ENCODE data around the gene PDPR. TPM values are rescaled to one million over a fixed set of nuclear protein-coding genes. Genes with fewer than 3 reads are reported as not detected.
"Not testable (repeated sequence)": the region's sequence is repeated elsewhere in the genome, so short reads cannot be mapped to it uniquely, and the experiment has no call there.

Gene PDPR
- total RNA-seq (2014; rRNA removed; shearing (Covaris generic); ENCODE audit: low replicate concordance): 3.8 and 6.6 TPM in 2 replicates

GRCh38 chr16:70113982-70114826, at the start of gene PDPR:
Gene PDPR, plus strand, starts transcription at chr16:70114332. Its CDS starts 6,161 bp downstream, at chr16:70120493.
- DNase-seq: peak; percentile 91
- not testable (repeated sequence) for H3K9me3 ChIP-seq, H3K36me3 ChIP-seq, H3K27me3 ChIP-seq
- peak within 1 kb of the TSS; percentile 59 for H3K4me3 ChIP-seq

- DNase-seq: peak; percentile 18
- H3K4me3 ChIP-seq: peak overlapping the region; percentile 59
- H3K36me3 ChIP-seq, H3K9me3 ChIP-seq, H3K27me3 ChIP-seq: not testable (repeated sequence)
Observed at GRCh38 chr16:70064841-70065370, 49.2 kb upstream of the PDPR start.

DNA sequence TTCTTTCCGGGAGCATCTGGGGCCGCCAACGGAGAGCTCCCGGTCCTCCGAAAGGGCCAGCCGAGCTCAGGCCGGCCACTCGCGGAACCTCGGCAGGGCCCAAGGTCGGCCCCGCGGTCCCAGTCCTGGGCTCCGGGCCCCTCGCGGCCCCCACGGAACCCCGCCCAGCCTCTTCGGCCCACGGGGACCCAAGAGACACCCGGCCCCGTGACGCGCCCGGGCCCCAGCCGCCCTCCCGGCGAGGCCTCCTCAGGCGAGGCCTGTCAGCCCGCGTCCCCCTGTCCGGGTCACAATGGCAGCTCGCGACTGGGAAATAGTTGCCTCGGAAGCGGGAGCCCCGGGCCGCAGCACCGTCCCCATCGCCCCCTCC, 48.8 kb upstream of the PDPR start:
- not testable (repeated sequence) for DNase-seq, H3K36me3 ChIP-seq, H3K9me3 ChIP-seq

DNA sequence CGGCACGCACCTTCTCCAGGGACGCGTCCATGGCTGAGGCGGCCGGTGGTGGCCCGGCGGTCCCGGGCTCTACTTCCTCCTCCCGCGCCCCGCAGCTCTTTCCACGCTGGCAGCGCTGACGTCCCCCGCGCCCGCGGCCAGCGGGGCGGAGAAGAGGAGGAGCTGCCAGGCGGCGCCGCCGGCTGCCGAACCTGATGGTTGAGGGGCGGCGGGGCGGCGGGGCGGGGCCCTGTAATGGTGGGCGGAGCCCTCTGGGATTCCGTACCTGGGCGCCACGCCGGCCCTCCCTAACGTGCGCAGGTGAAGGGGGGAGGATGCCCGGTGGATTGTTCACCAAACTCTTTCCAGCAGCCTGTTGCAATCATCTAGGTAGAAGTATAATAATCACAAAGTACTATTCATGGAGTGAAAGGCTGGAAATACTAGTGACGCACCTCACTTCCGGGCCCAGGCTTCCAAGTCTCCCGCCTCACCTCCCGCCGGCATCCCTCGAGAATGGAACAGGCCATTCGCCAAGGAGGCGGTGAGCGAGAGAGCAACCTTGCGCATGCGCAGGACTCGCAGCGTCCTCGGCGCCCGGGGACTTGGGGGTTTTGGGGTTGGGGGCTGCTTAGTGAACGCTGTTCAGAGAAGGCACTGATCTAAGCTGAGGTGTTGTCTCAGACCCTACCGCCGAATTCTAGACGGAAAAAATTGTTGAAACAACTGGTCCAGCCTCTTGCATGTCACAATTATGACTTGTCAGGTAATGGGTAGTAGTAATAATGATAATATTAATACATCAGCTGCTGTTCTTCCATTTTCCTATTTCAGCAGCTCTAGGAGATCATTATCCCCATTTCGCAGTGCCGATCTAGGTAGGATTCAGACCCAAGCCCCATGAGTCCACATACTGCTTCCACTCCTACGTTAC, 48.1 kb upstream of the PDPR start:
- H3K4me3 ChIP-seq: peak overlapping the region; percentile 59
- DNase-seq: peak; percentile 71
- H3K27me3 ChIP-seq, H3K36me3 ChIP-seq, H3K9me3 ChIP-seq: not testable (repeated sequence)

More for the DNA sequence above, 48.8 kb upstream of the PDPR start:
- H3K4me3 ChIP-seq: peak overlapping the region; percentile 59
- not testable (repeated sequence) for H3K27me3 ChIP-seq

GRCh38 chr16:70066751-70067150, 47.4 kb upstream of the PDPR start:
- DNase-seq, H3K27me3 ChIP-seq, H3K4me3 ChIP-seq, H3K9me3 ChIP-seq, H3K36me3 ChIP-seq: not testable (repeated sequence)

DNA sequence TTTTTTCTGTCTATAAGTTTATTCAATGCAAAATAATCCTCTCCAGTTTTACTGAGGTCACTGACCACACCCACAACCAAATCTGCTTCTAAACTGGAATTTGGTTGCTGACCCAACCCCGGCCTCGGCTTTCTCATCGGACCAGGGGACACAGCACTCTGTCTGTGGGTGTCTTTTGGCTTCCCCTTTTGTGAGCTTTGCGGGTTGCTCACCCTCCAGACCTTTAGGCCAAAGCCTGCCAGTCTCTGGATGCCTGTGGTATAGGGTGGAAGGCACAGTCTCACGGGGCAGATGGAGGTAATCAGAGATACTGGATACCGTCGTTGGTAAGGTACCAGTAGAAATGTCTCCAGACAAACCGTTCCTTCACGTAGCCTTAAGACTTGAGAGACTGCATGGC, 35.1 kb upstream of the PDPR start:
- not testable (repeated sequence) for H3K9me3 ChIP-seq, DNase-seq, H3K27me3 ChIP-seq, H3K36me3 ChIP-seq, H3K4me3 ChIP-seq

GRCh38 chr16:70081219-70081618, 32.9 kb upstream of the PDPR start:
- not testable (repeated sequence) for H3K9me3 ChIP-seq, H3K27me3 ChIP-seq, H3K36me3 ChIP-seq, H3K4me3 ChIP-seq, DNase-seq

DNA sequence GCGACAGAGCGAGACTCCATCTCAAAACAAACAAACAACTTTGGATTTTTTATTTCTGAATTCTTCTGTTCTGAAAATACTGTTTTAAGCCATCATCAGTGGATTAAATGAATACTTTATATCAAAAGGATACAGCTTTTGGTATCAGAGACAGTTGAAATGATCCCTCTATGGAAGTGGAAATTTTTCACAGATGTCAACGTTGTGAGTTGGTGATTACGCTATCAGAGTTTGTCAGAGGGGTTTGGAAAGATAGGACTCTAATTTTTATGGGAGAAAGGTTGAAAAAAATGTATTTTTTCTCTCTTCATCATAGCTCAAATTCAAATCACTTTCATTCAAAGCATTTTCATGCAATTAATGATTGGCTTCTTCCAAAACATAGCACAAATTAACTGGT, 30.2 kb upstream of the PDPR start:
- H3K27me3 ChIP-seq, DNase-seq, H3K4me3 ChIP-seq: not testable (repeated sequence)

DNA sequence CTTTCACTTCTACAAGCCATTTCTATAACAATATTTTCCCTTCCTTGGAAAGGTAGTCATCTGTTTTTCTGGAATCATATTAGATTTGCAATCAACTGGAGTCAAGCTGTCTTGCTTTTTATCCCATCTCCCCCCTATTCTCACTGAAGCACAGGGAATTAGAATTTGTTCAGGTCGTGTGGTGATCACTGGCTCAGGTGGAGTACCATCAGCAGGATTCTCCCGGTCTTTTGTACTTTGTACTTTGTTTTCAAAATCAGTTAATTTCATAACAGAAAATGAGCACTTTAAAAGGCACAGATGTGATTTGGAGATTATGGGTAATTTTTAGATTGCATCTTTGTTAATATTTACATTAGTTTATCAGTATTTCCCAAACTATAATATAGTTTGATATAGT, 26.0 kb upstream of the PDPR start:
- DNase-seq, H3K9me3 ChIP-seq, H3K36me3 ChIP-seq, H3K4me3 ChIP-seq, H3K27me3 ChIP-seq: not testable (repeated sequence)

More for the DNA sequence above, 30.2 kb upstream of the PDPR start:
- H3K9me3 ChIP-seq, H3K36me3 ChIP-seq: not testable (repeated sequence)

DNA sequence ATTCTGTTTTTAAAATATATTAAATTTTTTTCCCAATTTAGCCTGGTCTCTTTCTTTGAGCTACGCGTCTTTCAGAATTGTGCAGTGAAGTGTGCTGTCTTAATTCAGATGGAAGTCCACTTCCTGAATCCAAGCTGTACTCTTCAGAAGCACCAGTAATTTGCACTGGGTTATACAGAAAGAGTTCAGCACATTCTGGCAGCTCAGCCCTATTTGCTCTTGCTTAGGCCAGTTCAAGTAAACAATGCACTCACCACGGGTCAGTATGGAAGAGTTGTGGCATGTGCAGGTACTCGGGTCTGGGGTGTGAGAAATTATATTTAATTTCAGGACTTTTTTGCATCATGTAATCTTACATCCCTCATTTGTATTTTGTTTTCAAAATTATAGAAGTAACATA, 25.3 kb upstream of the PDPR start:
- DNase-seq, H3K9me3 ChIP-seq, H3K27me3 ChIP-seq, H3K4me3 ChIP-seq, H3K36me3 ChIP-seq: not testable (repeated sequence)

DNA sequence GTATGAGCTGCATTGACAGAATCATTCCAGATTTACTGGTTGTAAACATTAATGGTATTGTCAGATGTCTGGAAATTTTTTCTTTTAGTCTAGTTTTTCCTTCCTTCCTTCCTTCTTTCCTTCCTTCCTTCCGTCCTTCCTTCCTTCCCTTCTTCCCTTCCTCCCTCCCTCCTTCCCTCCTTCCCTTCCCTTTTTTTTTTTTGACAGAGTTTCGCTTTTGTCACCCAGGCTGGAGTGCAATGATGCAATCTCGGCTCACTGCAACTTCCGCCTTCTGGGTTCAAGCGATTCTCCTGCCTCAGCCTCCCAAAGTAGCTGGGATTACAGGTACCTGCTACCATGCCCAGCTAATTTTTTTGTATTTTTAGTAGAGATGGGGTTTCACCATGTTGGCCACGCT, 24.8 kb upstream of the PDPR start:
- not testable (repeated sequence) for H3K9me3 ChIP-seq, H3K4me3 ChIP-seq, H3K27me3 ChIP-seq, DNase-seq, H3K36me3 ChIP-seq

GRCh38 chr16:70091104-70091503, 23.0 kb upstream of the PDPR start:
- DNase-seq, H3K4me3 ChIP-seq, H3K9me3 ChIP-seq, H3K36me3 ChIP-seq, H3K27me3 ChIP-seq: not testable (repeated sequence)

DNA sequence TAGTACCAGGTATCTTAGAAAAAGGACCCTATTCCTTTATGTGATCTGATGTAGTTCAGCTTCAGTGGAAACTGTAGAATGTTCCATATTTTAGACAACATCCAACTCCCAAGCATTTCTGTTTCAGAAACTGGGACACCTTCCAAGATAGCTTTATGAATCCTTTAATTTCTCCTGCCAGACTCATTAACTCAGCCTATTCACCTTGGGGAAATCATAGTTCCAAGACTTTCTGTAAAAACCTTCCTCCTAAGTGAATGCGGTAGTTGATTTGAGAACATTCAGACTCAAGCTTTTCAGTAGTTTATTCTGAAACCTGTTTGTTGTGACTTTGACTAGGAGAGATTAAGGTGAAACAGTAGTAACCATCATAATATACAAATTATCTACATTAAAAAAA, 20.0 kb upstream of the PDPR start:
- not testable (repeated sequence) for H3K4me3 ChIP-seq, DNase-seq, H3K36me3 ChIP-seq, H3K9me3 ChIP-seq, H3K27me3 ChIP-seq

DNA sequence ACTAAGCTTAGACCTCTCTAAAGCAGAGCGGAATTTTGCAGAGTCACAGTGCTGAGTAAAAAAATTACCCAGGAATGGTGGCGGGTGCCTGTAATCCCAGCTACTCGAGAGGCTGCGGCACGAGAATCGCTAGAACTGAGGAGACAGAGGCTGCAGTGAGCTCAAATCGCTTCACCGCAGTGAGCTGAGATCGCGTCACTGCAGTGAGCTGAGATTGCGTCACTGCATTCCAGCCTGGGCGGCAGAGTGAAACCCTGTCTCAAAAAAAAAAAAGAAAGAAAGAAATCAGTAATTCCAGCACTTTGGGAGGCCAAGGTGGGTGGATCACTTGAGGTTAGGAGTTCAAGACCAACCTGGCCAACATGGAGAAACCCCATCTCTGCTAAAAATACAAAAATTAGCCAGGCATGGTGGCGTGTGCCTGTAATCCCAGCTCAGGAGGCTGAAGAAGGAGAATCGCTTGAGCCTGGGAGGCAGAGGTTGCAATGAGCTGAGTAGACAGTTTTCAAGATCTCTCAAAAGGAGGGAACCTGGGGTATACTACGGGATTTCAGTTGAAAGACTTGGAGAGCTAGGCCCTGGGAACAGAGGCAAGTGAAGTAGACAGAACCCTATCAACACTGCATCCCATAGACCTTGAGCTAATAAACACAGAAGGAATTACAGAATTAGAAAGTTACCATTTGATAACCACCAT, 4.4 kb upstream of the PDPR start:
- H3K9me3 ChIP-seq, H3K27me3 ChIP-seq, H3K36me3 ChIP-seq, H3K4me3 ChIP-seq, DNase-seq: not testable (repeated sequence)

DNA sequence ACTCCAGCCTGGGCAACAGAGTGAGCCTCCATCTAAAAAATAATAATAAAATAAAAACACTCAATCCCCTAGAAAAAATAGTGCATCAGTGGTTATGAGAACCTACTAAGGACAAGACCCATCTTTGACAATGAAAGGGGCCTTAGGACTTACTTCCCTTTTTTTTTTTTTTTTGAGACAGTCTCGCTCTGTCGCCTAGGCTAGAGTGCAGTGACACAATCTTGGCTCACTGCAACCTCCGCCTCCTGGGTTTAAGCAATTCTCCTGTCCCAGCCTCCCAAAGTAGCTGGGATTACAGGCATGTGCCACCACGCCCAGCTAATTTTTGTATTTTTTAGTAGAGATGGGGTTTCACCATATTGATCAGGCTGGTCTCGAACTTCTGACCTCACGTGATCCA, 2.0 kb upstream of the PDPR start:
- H3K36me3 ChIP-seq, H3K4me3 ChIP-seq, DNase-seq, H3K9me3 ChIP-seq, H3K27me3 ChIP-seq: not testable (repeated sequence)

- H3K4me3 ChIP-seq: peak overlapping the region; percentile 59
- not testable (repeated sequence) for H3K27me3 ChIP-seq, H3K36me3 ChIP-seq, H3K9me3 ChIP-seq, DNase-seq
Observed at GRCh38 chr16:70113599-70113981, 542 bp upstream of the PDPR start.

- H3K27me3 ChIP-seq, H3K9me3 ChIP-seq, DNase-seq, H3K36me3 ChIP-seq, H3K4me3 ChIP-seq: not testable (repeated sequence)
Observed at GRCh38 chr16:70118354-70118753, 4.2 kb downstream of the PDPR start.
